IPS DF 19.7 (cell line): Measurements from ENCODE around the gene SLC30A10.
"Not testable (repeated sequence)": the region's sequence is repeated elsewhere in the genome, so short reads cannot be mapped to it uniquely, and the experiment has no call there.

Source experiments
- DNase-seq: peaks from one replicate; pipeline ENCODE4 v3.0.0-alpha.2; 2013; ENCODE audit warnings: low read depth, low spot score

Gene SLC30A10

DNA sequence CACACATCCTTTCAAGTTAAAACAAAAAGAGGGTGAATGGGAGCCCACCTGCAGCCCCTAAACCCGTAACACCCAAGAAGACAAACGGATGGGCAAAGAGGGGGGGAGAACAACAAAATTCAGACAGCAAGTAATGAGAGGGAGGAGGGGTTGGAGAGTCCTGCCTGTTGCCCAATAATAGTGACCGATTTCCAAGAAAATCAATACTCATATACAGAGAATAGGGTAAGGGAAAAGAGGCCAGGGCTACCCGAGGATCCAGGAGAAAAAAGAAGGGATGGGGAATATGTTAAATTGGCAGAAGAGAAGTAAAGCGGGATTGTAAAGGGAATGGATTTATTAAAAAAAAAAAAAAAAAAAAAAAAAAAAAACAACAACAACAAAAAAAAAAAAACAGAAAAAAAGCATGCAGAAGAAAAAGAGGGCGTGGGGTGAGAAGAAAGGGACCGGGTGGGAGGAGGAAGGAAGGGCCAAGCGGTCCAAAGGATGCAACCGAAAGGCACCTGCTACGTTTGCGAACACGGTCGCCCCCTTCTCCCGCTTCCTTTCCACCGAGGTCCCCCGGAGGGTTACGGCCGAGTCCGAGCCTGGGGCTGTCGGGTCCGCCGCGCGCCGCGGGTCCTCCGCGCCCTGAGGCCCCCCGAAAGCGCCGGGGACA is 930 bp downstream of the SLC30A10 start:
- no peak for DNase-seq

DNA sequence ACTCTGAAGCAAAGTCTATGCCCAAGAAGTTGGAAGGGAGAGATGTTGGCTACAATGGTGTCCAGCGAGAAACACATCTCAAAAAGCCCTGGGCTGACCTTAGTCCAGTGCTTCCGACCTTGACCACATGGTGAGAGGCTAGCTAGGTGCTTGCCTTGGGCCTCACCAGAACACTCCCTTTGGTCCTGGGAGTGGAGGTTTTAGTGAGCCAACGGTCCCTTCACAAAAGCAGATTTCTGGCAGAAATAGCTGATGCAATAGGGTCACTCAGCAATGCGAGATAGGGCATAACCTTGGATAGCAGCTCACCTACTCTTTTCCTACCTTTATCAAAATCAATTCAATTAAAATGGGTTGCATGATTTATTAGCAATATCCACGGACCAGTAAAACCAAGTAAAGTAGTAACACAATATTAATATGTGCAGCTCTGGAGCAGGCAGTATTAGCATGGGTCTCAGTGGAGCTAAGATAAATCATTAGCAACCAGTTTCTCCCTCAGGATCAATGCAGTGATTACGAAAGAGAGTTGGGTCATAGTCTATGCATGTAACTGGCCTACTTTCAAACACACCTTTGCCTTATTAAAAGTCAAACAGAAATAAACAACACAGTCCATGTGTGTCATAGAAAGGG is 1.9 kb downstream of the SLC30A10 start:
- DNase-seq, result no peak

DNA sequence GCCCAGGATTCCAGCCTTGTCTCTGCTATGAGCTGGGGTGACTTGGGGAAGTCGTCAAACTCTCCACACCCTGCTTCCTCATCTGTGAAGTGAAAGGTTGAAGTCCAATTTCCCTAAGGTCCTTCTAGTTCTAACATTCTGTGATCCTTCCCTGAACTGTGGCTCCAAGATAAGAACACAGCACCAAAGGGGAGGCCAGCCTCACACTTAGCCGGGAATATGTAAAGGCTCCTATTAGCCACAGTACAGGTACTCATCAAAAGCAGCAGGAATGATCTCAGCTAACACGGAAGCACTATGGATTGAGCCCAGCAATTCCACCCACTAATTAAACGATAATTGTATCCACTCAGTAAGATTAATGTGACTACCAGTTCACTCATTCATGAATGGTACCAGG is 4.0 kb downstream of the SLC30A10 start:
- DNase-seq, result no peak

GRCh38 chr1:219917851-219918466 is 10.4 kb downstream of the SLC30A10 start:
- no peak for DNase-seq

DNA sequence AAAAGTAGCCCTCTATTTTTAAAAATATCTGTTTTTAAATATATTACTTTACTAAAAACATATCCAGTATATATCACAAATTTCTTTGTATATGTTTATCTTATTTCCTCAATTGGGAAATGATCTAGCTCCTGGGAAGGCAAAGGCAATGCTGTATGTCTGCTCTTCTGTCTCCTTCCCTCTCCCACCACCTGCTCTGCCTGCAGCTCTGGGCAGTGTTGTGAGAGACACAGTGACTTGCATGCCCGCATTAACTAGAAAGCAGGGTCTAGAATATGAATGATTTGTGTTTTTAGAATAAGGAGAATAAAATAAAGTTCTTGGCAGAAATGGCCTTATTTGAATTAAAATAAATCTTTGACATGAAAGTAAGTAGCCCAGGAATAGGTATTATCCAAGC is 11.1 kb downstream of the SLC30A10 start:
- no peak for DNase-seq

- DNase-seq, result no peak
Measured at GRCh38 chr1:219916257-219916656, 12.1 kb downstream of the SLC30A10 start.

DNA sequence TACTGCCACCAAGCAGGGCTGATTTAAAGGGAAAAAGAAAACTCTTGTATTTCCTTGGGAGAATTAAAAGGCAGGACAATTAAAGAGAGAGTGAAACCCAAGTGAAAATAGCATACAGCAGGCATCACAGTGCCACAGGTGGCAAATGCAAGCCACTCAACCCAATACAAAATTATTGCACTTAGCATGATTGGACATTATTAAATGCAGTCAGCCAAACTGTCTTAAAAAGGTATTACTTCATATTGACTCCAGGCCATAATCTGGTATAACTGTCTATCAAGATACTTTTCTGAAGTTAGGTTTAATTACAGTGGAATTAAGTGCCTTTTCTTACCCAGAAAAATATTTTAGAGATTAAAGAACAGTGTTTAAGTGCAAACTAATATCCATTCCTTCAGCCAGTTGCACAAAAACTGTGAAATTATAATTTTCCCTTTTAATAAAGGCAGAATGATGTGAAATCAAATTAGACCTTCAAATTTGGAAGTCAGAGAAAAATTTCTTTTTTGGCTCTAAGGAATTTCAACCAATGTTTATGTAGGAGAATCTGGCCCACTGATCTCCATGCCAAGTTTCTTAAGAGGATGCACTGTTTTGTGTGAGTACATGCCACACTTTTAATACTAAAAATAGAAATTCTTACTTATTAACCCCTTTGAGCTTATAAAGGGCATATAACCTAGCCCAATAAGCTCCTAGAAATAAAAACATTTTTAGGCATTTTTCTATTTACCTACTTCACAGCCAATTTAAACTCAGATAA is 15.2 kb downstream of the SLC30A10 start:
- DNase-seq, result no peak

- no peak for DNase-seq
Measured at GRCh38 chr1:219910716-219911115, 17.6 kb downstream of the SLC30A10 start.

DNA sequence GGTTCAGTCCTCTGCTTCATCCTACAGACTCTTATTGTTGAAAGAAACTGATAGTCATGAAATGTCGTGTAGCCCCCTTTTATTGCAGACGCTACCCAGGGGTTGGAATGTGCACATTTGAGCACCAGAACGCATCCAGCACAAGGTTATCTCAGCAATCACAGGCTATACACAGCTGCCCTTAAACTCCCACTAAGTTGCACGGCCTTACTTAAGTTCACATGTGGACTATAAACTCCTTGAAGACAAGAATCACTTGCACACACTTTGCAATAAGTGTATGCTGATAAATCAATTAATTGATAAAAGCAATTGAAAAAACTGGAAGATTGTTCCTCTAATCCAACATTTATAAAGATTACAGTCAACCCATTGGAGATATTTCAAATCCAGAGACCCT is 18.9 kb downstream of the SLC30A10 start:
- no peak for DNase-seq

- no peak for DNase-seq
Measured at GRCh38 chr1:219908170-219908569, 20.2 kb downstream of the SLC30A10 start.

DNA sequence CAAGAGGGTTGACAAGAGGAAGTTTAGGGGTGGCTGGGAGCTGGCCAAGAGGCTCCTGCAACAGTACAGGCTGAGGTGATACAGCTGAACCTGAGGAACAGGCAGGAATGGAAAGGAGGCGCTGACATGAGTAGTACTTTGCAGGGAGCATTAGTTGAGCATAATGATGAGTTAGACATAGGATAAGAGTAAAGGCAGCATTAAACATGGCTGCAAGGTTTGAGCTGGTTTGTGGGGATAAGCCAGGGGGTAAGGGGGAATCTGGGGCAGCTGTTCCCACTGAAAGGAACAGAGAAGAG is 20.6 kb downstream of the SLC30A10 start:
- no peak for DNase-seq

- no peak for DNase-seq
Measured at GRCh38 chr1:219906924-219907771, 21.2 kb downstream of the SLC30A10 start.

- not testable (repeated sequence) for DNase-seq
Measured at GRCh38 chr1:219906565-219906923, 21.8 kb downstream of the SLC30A10 start.

DNA sequence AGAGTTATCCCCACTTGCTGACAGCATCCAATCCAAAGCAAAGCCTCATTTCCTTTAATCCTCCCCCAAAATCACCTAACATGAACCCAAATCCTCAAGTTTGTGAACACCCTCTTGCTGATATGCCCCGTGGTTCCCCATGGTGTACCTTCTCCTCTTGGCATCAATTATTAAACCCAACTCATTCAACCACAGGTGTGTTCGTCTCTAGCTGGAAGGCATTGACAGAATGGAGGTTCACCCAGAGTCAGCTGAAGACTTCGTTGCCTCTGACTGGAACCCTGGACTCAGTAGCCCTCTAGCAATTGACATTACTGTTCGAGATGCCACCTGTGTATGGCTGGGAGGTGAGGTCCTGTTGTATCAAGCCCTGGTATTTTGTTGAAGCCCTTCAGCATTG is 22.8 kb downstream of the SLC30A10 start:
- DNase-seq, result no peak

DNA sequence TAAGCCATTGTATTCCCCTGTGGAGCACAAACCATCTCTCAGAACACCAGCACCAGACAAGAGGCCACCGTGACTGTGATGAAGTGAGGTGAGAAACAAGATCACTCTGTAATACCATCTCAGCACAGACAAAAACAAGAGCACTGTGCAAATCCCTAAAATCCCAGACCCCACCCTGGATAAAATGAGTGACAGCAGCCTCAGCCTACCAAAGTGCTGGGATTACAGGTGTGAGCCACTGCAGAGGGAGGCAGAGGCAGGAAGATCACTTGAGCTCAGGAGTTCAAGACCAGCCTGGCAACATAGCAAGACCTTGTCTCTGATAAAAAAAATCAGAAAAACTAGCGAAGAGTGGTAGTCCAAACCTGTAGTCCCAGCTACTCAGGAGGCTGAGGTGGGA is 23.4 kb downstream of the SLC30A10 start:
- no peak for DNase-seq

DNA sequence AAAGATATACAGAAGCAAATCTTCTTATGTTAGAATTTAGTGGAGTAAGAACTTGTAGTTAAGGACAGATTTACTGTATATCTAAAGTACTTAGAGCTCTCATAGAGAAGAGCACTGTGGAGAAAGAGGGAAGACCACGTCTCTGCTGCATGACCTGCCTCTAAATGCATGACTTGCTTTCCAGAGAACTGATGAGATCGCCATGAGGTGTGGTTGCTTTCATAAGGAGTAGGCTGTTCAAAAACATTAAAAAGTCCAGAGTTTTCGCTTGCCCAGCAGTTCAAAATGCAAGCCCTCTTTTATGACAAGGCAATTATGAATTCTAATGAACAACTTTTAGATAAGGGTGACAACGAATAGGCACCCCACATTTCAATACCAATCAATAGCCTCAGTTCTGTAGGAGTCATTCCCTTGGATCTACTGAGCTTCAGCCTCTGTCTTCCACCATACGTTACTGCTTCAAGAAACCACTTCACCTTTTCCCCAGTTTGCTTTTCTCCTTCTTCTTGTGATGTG is 24.9 kb downstream of the SLC30A10 start:
- DNase-seq, result no peak

DNA sequence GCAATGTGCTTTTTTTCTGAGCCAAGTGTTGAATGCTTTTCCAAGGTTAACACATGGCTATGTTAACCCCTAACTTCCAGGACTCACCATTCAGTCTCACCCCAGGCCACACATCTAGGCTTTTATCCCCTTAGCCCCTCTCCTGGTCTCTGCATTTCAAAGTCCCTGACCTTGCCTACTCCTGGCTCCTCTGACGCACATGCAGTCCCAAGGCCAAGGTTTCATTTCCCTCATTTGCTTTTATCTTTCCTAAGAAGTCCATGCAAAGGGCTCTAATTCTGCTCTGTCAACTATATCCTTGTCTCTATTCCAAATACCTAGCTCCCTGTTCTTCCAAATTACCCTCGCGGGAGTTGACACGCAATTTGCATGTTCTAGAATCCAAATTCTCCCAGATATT is 25.4 kb downstream of the SLC30A10 start:
- no peak for DNase-seq

GRCh38 chr1:219900882-219901281 is 27.5 kb downstream of the SLC30A10 start:
- no peak for DNase-seq

DNA sequence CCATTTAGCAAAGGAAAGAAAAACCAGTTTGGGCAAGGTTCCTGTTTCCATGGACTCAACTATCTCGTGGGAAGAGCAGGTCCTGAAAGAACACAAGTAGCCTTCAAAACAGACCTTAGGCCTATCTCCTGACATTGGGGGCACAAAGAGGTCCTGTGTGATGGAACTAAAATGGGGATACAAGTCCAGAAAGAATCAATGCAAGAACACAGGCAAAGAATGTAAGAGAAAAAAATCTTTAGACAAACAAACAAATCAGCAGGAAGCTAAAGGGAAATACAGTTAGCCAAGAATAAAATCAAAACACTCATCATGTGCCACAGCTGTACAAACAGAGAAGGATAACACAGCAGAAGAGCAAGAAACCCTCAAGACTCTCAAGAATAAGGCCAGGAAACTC is 28.2 kb downstream of the SLC30A10 start:
- no peak for DNase-seq

GRCh38 chr1:219898375-219898774 is 30.0 kb downstream of the SLC30A10 start:
- no peak for DNase-seq

DNA sequence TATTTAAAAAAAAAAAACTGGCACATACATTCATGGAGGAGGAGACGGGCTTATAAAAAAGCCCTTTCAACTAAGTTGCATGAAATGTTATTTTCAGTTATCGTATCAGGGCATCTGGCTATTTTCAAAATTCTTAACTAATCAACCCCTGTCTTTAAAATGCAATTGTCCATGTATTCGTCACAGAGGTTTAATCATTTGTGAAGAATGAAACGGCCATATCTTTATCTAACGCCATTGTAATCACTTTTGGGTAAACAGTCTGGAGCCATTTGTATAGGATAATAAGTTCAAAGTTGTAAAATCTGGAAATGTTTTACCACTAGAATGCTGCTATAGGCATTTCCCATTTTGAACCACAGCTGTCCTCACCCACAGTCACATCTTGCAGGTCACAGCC is 30.4 kb downstream of the SLC30A10 start:
- DNase-seq, result no peak

- not testable (repeated sequence) for DNase-seq
Measured at GRCh38 chr1:219892271-219892670, 36.1 kb downstream of the SLC30A10 start.
